HG02870 (cell line): ENCODE results near the gene VAMP5.
"Not testable (repeated sequence)": the region's sequence is repeated elsewhere in the genome, so short reads cannot be mapped to it uniquely, and the experiment has no call there.

Source experiments
- ATAC-seq: cut with Tn5 transposase; IDR thresholded peaks from one replicate; pipeline ENCODE4 v1.9.1; 2021; ENCODE audit warnings: mild to moderate bottlenecking, moderate library complexity; ENCODE audit not compliant: unreplicated experiment

Gene VAMP5

GRCh38 chr2:85582492-85582891 lies 1.7 kb upstream of the VAMP5 start:
- ATAC-seq: no peak

- ATAC-seq: peak; percentile 53
Measured at GRCh38 chr2:85583667-85584353, 421 bp upstream of the VAMP5 start.

- ATAC-seq: peak; percentile 46
Measured at GRCh38 chr2:85584857-85585780, 888 bp downstream of the VAMP5 start.

- ATAC-seq: no peak
Measured at GRCh38 chr2:85585781-85586105, 1.5 kb downstream of the VAMP5 start.

- ATAC-seq: no peak
Measured at GRCh38 chr2:85588236-85588635, 4.0 kb downstream of the VAMP5 start.

GRCh38 chr2:85588645-85589044 lies 4.4 kb downstream of the VAMP5 start:
- no peak for ATAC-seq

- ATAC-seq: no peak
Measured at GRCh38 chr2:85589181-85589580, 5.0 kb downstream of the VAMP5 start.

- ATAC-seq: no peak
Measured at GRCh38 chr2:85589982-85590791, 6.0 kb downstream of the VAMP5 start.

GRCh38 chr2:85590950-85591349 lies 6.7 kb downstream of the VAMP5 start:
- no peak for ATAC-seq

- no peak for ATAC-seq
Measured at GRCh38 chr2:85591563-85591962, 7.3 kb downstream of the VAMP5 start.

GRCh38 chr2:85592299-85592698 lies 8.1 kb downstream of the VAMP5 start:
- not testable (repeated sequence) for ATAC-seq

GRCh38 chr2:85593023-85593422 lies 8.8 kb downstream of the VAMP5 start:
- no peak for ATAC-seq

- ATAC-seq: no peak
Measured at GRCh38 chr2:85594715-85595300, 10.6 kb downstream of the VAMP5 start.

GRCh38 chr2:85595301-85596025 lies 11.2 kb downstream of the VAMP5 start, which contains the start of gene RNF181:
RNF181 (plus strand) TSS chr2:85595745; CDS start chr2:85595764, 19 bp downstream.
- ATAC-seq: peak; percentile 100

- no peak for ATAC-seq
Measured at GRCh38 chr2:85596026-85596333, 11.7 kb downstream of the VAMP5 start.

GRCh38 chr2:85596486-85597143 lies 12.4 kb downstream of the VAMP5 start:
- no peak for ATAC-seq

GRCh38 chr2:85597241-85597640 lies 13.0 kb downstream of the VAMP5 start:
- ATAC-seq: no peak

GRCh38 chr2:85598594-85599340 lies 14.5 kb downstream of the VAMP5 start:
- no peak for ATAC-seq
